Measurements from ENCODE around the gene CENPX. TPM values are rescaled to one million over a fixed set of nuclear protein-coding genes. Genes with fewer than 3 reads are reported as not detected.

Gene CENPX
- total RNA-seq, 4 donors from 2014 or later = 85.4 to 131 (median 104) TPM

GRCh38 chr17:82013772-82014321 is 8.8 kb downstream of the CENPX start:
- TF ChIP-seq EP300 (IDR thresholded peaks at IDR 0.05; ENCODE audit: low read depth) = no peak
- Histone ChIP-seq H3K27me3 (no peaks in the 10 kb centered on the region), H3K36me3 (no peaks in the 10 kb centered on the region), H3K4me1 (no peaks in the 10 kb centered on the region), H3K9me3 (no peaks in the 10 kb centered on the region), H3K27ac (peak overlapping the region; percentile 60 to 81 (median 66)), H3K4me3 (no peak overlapping the region)
- no peak for DNase-seq
- WGBS, 2 donors (ENCODE audit: low coverage in 1 of 2) = 85 to 90% methylated on average over 8 to 16 of the region's 16 CpGs
- in situ Hi-C loops (cut with MboI; ENCODE audit: low pct_ligation_motif_present in 1 of 4, low pct_unique_long_range_greater_than_20kb in 1 of 4, low sequenced_read_pairs in 3 of 4) = no loop called here
- intact Hi-C loops (cut with DNase I; ENCODE audit: low total_unique reads) = no loop called here

- Histone ChIP-seq H3K27ac (peak overlapping the region; percentile 60 to 81 (median 66)), H3K4me1 (no peaks in the 10 kb centered on the region), H3K36me3 (no peaks in the 10 kb centered on the region), H3K9me3 (no peaks in the 10 kb centered on the region), H3K4me3 (no peak overlapping the region), H3K27me3 (no peaks in the 10 kb centered on the region)
- TF ChIP-seq CTCF (IDR thresholded peaks at IDR 0.05) (no peak), POLR2AphosphoS5 (IDR thresholded peaks at IDR 0.05) (no peak), EP300 (IDR thresholded peaks at IDR 0.05; ENCODE audit: low read depth) (no peak), POLR2A (IDR thresholded peaks at IDR 0.05) (no peak)
- intact Hi-C loops (cut with DNase I; ENCODE audit: low total_unique reads) (no loop called here), in situ Hi-C loops (cut with MboI; ENCODE audit: low pct_ligation_motif_present in 1 of 4, low pct_unique_long_range_greater_than_20kb in 1 of 4, low sequenced_read_pairs in 3 of 4) (no loop called here)
- 75% methylated on average over 22 of the region's 22 CpGs; no CpG with 5 or more reads in 1 of the 2 donors for WGBS, 2 donors (ENCODE audit: low coverage in 1 of 2)
- DNase-seq = no peak
Measured at GRCh38 chr17:82013341-82013740, 9.3 kb downstream of the CENPX start.

GRCh38 chr17:82012640-82013295 is 9.9 kb downstream of the CENPX start:
- Histone ChIP-seq H3K4me3 (no peak overlapping the region), H3K4me1 (no peaks in the 10 kb centered on the region), H3K27me3 (no peaks in the 10 kb centered on the region), H3K9me3 (no peaks in the 10 kb centered on the region), H3K27ac (peak overlapping the region; percentile 60 to 81 (median 66)), H3K36me3 (no peaks in the 10 kb centered on the region)
- DNase-seq = no peak
- in situ Hi-C loops (cut with MboI; ENCODE audit: low pct_ligation_motif_present in 1 of 4, low pct_unique_long_range_greater_than_20kb in 1 of 4, low sequenced_read_pairs in 3 of 4) = no loop called here
- TF ChIP-seq POLR2A (IDR thresholded peaks at IDR 0.05) = no peak
- TF ChIP-seq CTCF (IDR thresholded peaks at IDR 0.05) = no peak
- no peak for TF ChIP-seq POLR2AphosphoS5 (IDR thresholded peaks at IDR 0.05)
- 80 to 84% methylated on average over 2 to 10 of the region's 19 CpGs for WGBS, 2 donors (ENCODE audit: low coverage in 1 of 2)
- intact Hi-C loops (cut with DNase I; ENCODE audit: low total_unique reads) = no loop called here

- no peaks in the 10 kb centered on the region for H3K36me3 ChIP-seq
- WGBS, 2 donors (ENCODE audit: low coverage in 1 of 2) = 76% methylated on average over 14 of the region's 20 CpGs; no CpG with 5 or more reads in 1 of the 2 donors
- DNase-seq = no peak
- peak overlapping the region; percentile 60 to 81 (median 66) for H3K27ac ChIP-seq
- no peaks in the 10 kb centered on the region for H3K27me3 ChIP-seq
- intact Hi-C loops (cut with DNase I; ENCODE audit: low total_unique reads) = no loop called here
- TF ChIP-seq CTCF (IDR thresholded peaks at IDR 0.05) = no peak
- no peak for TF ChIP-seq EP300 (IDR thresholded peaks at IDR 0.05; ENCODE audit: low read depth)
- no peak for TF ChIP-seq POLR2AphosphoS5 (IDR thresholded peaks at IDR 0.05)
- no peak for TF ChIP-seq POLR2A (IDR thresholded peaks at IDR 0.05)
- no peaks in the 10 kb centered on the region for H3K4me1 ChIP-seq
- no peak overlapping the region for H3K4me3 ChIP-seq
- H3K9me3 ChIP-seq = no peaks in the 10 kb centered on the region
- in situ Hi-C loops (cut with MboI; ENCODE audit: low pct_ligation_motif_present in 1 of 4, low pct_unique_long_range_greater_than_20kb in 1 of 4, low sequenced_read_pairs in 3 of 4) = no loop called here
Measured at GRCh38 chr17:82012261-82012639, 10.4 kb downstream of the CENPX start.

All from transverse colon (tissue), 4 donors.